Right lung (tissue), 5 donors: ENCODE results near the gene EIF3K. TPM values are rescaled to one million over a fixed set of nuclear protein-coding genes. Genes with fewer than 3 reads are reported as not detected.
A peak's percentile ranks its signal among the peaks of the same experiment; 100 is the strongest.

ENCODE experiments used
- DNase-seq, 2 donors: peaks; one replicate each; pipeline ENCODE4 v3.0.0-alpha.2; 2013
- polyA plus RNA-seq, 5 donors: library from polyadenylated mRNA; unstranded; fragments of 120-200 nt; gene quantifications; one replicate each; pipeline versions ENCODE4 v1.2.1 to v1.2.3, GENCODE V29; 2013; ENCODE audit warnings: inconsistent platforms in 1 of 5, low replicate concordance in 1 of 5; ENCODE audit not compliant: insufficient read length in 5 of 5, insufficient read depth in 1 of 5

Gene EIF3K
- polyA plus RNA-seq, 5 donors, result 242 to 279 (median 270) TPM

DNA sequence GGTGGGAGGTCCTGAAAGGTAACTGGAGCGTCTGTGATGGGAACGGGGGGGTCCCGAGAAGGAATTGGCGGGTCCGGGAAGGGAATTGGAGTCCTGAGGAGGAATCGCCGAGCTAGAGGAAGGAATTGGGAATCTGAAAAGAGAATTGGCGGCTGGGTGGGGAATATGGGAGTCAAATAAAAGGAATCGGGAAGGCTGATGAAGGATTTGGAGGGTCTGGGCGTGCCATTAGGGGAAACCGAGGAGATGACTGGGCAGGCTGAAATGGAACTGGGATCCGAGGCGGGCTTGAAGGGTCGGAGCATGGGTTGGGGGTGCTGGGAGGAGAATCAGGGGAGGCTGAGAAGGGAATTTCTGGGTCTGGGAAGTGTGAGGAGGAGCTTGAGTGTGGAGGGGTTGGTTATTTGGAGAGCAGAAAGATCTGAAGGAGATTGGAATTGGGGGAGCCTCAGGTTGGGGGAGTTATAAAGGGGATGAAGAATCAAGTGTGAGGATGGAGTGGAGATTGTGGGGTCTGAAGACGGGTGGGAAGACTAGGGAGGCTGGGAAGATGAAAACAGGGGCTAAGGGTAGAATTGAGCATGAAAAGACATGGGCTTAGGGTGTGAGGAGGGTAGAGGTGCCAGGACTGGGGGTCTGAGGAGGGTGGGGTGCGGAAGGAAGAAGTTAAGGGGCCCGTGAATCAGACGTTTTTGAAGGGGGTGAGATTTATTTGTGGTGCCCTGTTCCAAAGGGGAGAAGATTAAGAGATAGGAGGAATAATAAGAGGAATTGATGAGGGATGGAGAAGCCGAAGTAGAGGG is 29.2 kb downstream of the EIF3K start:
- no peak for DNase-seq

DNA sequence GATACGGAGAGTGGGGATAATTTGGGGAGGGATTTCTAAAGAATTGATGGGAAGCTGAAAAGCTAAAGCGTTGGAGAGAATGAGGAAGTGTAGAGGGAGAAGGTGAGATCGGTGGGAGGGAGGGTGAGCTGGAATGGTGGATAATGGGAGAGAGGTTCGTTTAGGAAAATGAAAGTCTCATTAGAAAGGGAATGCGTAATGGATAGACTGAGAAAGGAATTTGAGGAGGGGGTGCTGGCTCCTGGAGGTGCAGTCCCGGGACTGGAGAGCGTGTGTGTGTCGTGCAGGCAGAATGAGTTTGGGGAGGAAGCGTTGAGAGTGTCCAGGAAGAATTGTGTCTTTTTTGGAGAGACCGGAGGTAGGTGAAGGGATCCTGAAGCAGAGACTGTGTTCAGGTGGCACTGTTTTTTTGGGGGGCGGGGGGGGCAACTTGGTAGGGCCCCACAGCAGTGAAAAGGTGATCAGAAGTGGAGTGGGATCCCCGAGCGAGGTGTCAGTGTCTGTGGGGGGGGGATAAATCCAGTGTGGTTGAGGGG is 29.8 kb downstream of the EIF3K start:
- DNase-seq, result no peak

DNA sequence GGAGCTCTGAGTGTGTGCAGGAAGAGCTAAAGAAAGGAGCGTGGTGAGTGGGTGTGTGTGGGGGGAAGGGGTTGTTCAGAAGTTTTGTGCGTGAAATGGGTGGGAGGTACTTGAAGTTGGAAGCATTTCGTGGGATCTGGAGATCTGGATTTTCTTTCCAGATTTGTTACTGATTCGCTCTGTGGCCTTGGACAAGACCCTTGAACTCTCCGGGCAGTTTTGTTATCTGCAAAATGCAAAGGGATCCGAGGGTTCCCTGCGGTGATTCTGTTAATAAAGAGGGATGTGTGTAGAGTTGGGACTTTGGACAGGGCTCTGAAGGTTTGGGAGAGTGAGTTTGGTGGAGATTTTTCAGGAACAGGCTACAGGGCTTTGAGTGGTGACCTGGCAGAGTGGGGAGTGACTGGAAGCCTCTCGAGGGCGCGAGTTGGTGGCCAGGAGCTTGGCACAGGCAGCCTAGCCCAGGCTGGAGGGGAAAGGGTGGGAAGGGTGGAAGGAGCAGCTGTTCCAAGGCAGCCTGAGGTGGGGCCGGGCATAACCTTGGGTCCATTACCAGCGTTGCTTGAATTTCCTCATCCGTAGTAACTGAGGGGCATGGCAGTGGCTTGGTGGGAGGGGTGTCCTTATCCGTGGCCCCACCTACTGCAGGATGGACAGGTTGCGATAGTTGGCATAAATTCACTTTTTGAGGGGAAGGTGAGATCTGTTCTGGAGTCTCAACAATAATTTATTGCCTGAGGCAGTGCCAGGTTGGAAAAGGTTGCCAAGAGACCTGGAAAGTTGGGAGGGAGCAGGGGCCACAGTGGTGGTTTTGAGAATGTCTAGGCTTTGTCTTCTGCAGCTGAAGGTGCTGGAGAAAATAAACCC is 30.6 kb downstream of the EIF3K start:
- DNase-seq, result no peak

DNA sequence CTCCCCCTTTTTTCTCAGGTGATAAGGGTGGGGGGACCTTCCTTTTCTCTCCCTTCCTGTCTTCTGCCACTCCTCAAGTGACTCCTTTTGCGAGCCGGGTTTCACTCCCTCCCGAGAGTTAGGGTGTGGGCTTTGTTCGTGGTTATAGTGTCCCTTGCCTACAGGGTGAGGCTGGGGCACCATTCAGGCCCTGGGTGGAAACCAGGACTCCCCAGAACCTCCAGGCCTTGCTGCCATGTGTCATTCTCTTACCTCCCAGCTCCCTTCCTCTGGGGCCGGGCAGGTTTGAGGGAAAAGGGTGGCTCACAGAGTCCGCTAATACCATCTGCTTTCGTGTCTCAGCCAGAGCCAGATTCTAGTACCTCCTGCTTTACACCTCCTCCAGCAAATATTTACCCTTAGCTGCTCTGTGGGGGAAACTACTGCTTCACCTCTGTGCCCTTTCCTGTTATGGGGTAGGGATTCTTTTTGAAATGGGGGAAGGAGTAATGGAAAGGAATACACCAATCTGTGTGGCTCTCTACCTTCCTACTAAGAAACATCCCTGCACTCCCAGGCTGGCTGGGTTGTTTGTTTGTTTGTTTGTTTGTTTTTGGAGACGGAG is 31.3 kb downstream of the EIF3K start:
- no peak for DNase-seq

DNA sequence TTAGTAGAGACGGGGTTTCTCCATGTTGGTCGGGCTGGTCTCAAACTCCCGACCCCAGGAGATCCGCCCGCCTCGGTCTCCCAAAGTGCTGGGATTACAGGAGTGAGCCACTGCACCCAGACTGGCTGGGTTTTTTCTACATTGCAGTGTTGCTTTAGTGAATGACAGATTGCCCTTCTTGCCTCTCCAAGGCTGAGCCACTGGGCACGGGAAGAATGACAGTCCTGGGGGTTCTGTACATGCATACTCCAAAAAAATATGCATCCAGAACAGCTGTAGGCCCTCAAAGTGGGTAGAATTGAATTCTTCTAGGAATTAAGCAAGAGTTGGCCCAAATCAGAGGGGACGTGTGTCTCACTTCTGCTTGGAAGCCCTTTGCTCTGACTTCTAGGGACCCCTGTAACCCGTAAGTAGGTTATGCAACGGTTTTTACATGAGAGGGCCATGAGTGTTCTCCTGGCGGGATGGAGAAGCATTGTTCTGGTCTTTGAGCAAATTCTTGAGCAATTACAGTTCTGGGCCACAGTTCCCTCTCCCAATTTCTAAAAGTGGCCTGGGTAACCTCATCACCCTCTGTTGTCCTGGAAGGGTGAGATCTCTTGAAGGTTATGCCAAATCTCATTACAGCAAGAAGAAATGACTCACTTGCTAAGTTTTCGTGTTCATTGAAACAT is 32.1 kb downstream of the EIF3K start:
- DNase-seq, result no peak

DNA sequence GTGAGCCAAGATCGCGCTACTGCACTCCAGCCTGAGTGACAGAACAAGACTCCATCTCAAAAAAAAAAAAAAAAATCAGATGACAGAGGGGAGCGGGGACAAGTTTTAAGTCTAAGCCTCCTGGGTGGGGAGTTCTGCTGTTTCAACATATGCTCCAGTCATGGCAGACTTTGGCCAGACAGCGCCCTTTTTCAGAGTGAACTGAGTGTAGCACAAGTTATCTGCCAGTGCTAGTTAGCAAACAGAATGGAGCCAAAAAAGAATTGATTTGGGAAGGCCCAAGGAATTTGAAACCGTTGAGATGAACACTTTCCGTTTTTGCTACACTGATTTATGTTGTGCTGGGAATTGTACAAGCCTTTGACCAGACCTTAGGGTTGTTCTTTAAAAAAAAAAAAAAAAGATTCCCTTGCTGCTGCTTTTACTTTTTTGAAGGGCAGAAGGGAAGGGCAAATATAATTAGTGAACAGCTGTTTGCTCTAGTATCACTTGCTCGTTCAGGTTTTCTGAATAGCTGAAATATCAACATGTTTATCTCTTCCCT is 34.1 kb downstream of the EIF3K start:
- DNase-seq, result no peak

DNA sequence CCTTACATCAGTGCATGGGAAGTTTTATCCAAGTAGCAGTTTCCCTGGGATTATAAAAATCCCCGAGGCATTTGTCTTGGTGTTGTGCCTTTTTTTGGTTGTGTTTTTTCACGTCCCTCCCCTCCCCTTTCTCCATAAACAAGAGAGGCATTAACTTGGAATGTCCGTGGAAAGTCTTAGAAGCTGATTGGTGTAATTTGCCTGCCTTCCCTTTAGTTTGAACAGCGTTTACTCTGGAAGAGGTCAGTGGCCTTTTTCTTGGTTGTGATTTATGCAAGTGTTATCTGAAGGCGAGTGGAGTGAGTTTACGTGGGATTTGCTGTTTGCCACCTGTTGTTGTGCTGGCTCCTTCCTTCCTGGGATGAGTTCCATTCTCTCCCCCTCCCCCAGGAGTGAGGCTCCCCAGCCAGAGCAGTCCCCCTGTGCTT is 35.7 kb downstream of the EIF3K start:
- no peak for DNase-seq

DNA sequence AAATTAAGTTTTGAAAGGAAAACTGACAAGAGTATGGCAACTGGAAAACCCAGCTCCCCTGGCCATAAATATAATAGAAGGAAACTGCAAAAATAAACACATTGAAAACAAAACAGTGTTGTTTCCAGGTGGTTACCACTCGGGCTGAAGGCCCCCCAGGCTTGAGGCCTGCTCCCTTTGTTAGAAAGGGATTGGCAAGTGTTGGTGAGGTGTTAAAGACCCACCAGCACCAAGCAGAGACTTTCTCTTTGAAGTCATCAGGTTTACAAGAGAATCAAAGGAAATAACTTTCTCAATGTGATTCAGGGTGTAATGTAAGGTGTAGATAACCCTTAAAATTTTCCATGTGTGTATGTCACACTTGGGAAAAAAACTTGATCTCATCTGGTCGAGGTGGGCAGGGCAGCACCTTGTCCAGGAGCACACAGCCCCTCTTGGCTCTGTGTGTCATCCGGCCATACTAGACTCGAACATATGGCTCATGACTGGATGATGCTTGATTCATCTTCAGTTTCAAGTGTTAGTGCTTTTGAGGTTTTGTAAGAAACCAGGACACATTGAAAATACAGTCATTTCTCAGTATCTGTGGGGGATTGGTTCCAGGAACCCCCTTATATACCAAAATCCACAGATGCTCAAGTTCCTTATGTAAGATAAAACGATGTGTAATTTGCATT is 36.3 kb downstream of the EIF3K start:
- no peak for DNase-seq

DNA sequence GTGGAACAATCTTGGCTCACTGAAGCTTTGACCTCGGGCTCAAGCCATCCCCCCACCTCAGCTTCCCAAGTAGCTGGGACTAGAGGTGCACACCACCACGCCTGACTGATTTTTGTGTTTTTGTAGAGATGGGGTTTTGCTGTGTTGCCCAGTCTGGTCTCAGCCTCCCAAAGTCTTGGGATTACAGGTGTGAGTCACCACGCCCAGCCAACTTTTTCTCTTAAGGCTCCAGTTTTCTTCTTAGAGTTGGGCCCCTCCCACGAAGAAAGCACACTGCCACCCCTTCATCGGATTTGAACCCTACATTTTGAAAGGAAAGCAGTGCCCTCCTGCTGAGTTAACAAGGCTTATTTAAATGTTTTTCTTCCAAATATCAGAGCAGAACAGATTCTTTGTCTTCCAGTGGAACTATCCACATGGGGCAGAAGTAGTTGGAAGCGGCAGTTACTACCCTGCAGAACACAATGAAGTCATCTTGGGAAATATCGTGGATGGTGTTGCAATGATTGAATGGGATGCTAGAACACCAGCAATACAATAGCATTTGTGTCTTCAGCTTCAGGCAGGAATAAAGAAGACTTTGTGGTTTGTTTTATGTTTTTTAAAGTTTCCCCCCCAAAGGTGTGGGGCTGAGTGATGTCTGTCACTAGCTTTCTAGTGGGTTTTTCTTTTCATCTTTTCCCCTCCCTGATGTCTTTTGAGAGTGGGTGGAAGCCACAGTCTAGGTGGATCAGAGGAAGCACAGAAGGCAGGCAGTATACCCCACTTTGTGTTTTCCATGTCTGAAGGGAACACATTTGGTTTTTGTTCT is 37.4 kb downstream of the EIF3K start:
- DNase-seq, result no peak

DNA sequence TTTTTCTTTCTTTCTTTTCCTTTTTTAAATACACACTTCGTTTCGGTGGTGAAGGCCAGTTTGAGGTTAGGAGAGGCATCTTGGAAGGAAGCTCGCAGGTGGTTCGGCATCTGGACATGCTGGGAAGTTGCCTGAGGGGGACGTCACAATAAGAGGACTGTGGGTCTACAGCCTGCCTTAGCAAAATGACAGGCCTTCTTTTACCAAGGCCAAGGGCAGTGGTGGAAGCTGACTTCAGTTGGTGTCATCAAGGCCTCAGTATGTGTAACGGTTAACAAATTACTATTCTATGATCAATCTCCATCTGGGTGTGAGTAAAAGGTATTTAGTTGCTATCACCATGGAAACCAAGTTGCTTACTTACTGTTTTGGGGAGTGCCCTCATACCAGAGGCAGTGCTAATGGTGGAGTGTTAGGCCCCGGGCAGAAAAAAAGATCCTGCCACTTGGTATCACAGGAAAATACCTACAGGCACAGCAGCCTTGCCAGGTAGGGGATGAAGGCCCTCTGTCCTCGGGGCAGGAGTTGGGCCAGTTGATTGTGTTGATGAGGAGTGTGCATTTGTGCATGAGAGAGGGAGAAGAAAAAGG is 38.7 kb downstream of the EIF3K start:
- no peak for DNase-seq

DNA sequence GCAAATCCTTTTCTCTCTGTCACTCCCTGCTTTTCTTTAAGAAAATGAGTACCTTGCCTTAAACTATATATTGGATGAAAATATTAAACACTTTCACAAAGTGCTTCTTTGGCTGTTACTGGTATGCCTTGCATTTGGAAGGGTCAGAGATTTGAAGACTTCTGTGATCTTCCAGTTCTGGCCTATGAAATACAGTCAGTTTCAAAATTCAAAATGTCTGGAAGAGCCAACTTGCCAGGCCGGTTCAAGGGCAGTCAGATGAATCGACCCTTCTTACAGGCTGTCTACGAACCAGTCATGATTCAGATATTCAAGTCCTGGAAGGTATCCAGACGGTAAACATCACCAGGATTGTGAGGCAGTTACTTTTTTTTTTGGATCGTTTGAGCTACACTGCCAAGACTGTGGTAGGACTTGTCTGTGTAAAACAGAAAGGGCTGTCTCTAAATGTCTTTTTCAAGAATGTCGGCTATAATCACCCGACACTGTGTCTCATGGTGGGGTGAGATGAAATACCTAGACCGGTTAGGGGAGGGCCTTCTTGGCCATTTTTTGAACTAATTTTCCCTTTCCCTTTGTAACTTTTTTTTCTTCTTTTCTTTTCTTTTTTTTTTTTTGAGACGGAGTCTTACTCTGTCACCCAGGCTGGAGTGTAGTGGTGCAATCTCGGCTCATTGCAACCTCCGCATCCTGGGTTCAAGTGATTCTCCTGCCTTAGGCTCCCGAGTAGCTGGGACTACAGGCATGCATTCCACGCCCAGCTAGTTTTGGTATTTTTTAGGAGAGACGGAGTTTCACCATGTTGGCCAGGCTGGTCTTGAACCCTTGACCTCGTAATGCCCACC is 39.7 kb downstream of the EIF3K start:
- DNase-seq, result peak; percentile 85 to 87

DNA sequence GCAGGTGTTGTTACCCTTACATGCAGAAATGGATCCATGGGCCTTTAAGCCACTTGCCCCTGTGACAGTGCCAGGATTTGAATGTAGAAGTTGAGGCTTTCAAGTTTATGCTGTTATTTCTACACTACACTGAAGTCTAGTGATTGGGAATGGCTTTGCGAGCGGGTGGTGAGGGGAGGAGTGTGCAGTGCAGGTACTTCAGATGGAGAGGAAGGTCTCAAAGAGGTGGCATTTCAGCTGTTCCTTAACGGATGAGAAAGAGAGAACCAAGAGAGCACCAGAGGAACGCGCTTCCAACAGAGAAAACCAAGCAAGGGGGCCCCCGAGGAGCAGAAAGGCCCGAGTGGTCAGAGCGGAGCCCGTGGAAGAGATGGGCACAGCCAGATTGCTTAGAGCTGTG is 41.7 kb downstream of the EIF3K start:
- DNase-seq, result no peak

DNA sequence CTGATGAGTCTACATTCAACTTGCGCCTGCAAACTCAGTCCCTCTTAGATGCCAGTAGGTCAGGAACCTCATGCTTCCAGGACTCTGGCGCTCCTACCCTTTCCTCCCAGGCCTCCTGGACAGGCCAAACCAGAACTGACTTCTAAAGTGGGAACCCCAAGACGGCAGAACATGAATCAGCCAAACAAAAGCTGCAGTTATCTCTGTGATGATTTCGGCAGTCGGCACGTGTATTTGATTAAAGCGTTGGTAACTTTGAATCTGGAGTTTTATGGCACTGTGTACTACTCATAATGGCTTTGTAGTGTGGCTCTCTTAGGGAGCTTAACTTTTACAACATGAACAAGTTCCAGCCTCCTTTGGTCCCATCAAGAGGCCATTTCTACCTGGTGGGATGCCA is 42.1 kb downstream of the EIF3K start:
- no peak for DNase-seq

DNA sequence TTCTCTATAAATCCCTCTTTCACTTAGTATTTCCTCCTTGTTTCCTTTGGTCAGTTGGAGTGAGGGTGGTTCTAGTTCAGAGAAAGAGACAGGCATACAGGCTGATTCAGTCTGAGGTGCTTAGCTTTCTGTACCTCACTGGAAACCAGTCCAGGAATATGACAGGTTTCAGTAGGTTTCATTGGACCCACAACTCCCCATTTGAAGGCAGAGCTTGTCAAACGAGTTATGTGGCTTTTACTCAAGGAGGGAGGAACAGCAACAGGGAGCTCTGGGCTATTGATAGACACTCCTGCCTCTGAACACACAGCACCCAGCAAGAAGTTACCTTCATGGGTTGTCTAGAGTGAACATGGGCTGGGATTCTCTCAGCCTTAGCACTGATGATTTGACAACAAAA is 43.0 kb downstream of the EIF3K start:
- no peak for DNase-seq

DNA sequence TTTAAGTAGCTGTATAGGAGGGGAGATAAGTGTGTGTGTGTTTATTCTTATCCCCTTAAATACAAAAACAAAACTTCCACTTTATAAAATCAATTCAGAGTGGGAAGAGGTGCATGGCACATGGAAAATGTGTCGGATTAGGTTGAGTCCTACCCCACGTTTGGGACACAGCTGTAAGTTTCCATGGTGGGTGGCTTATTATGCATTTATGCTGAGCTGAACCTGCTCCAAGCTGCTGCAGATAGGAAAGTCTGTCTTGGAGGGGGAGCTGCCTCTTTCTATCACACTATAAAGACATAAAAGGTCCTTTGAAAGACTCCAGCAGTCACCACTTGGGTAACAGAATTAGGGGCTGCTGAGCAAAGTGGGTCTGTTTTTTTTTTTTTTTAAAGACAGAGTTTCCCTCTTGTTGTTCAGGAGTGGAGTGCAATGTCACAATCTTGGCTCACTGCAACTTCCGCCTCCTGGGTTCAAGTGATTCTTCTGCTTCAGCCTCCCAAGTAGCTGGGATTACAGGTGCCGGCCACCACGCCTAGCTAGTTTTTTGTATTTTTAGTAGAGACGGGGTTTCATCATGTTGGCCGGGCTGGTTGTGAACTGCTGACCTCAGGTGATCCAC is 43.7 kb downstream of the EIF3K start:
- no peak for DNase-seq

DNA sequence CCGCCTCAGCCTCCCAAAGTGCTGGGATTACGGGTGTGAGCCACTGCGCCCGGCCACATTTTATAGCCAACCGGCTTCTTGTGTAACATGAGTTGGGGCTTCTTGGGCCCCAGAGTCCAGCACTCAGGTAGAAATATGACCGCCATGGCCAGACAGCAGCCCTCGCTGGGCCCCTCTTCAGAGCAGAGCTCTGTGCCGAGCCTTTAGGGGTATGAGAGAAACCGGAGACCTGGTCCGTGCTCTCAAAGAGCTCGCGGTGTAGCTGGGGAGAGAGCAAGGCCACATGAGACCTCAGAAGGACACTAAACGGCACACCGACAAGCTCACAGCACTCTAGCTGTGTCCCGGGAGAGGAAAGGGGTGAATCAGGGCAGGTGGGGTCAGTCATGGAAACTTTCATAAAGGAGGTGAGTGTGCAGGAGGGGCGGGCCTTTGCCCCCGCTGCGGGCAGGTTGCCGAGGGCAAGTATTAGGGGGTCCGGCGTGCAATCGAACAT is 44.2 kb downstream of the EIF3K start:
- no peak for DNase-seq

DNA sequence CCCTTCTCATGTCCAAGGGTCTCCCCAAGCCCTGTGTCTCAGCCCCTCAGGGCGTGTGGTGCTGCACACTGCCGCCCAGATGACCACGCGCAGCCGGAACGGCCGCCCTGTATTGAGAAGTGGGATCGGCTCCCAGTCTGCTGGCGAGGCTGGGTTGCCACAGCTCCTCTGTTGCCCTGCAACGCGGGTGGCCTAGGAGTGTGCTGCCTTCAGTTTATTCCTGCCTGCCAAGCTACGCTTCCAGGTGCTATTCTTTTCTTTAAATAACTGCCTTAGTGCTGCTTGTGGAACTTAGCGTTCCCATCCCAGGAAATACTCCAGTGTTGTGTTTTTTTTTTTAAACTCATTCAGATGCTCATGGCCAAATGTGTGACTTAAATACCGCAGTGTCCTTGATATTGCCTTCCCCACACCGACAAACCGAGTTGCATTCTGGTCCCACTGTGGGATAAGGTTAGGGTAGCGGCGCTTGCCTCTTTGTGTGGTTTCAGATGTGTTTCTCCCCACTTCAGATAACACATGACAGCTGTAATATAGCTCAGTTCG is 45.0 kb downstream of the EIF3K start:
- no peak for DNase-seq
